ENCODE measurements around the gene LRP1B.

DNA sequence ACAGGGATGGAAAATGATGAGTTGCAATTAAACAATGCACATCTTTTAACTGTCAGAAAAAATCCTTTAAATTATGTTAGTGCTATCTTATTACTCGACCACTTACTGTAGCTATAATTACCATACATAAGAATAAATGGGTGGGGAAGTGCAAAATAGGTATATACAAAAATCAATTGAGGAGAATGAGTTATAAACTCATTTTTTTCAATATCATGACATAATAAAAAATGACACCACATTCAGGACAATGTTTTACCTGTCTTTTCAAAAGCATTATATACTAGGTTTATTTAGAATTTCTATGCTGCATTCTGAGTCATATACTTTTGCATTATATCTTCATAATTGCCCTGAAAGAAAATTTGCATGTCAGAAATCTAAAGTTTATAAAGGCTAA, 1533.6 kb downstream of the LRP1B start:
- TF ChIP-seq, protein P1, sequence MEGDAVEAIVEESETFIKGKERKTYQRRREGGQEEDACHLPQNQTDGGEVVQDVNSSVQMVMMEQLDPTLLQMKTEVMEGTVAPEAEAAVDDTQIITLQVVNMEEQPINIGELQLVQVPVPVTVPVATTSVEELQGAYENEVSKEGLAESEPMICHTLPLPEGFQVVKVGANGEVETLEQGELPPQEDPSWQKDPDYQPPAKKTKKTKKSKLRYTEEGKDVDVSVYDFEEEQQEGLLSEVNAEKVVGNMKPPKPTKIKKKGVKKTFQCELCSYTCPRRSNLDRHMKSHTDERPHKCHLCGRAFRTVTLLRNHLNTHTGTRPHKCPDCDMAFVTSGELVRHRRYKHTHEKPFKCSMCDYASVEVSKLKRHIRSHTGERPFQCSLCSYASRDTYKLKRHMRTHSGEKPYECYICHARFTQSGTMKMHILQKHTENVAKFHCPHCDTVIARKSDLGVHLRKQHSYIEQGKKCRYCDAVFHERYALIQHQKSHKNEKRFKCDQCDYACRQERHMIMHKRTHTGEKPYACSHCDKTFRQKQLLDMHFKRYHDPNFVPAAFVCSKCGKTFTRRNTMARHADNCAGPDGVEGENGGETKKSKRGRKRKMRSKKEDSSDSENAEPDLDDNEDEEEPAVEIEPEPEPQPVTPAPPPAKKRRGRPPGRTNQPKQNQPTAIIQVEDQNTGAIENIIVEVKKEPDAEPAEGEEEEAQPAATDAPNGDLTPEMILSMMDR (conservative IDR thresholded peaks at IDR 0.05; ENCODE audit: low read length), result no peak
- no peak for TF ChIP-seq EZH2phosphoT487 (IDR thresholded peaks at IDR 0.05; ENCODE audit: borderline replicate concordance)
